Testis (tissue), 2 donors: ENCODE results near the gene DNAJB2.

Experiments
- CTCF ChIP-seq, 3 experiments: fragments of 450-650 bp in 2 of 3; fragments of 200-600 bp in 1 of 3; sonication (generic) in 1 of 3; IDR thresholded peaks; one replicate each; pipeline ENCODE4 v1.5.1; 2016 to 2019; ENCODE audit warnings: antibody characterized with exemption in 3 of 3, mild to moderate bottlenecking in 2 of 3, moderate library complexity in 1 of 3
- POLR2A ChIP-seq: fragments of 450-650 bp; IDR thresholded peaks from one replicate; pipeline ENCODE4 v1.6.1; 2017; ENCODE audit warnings: antibody characterized with exemption, mild to moderate bottlenecking, moderate library complexity

GRCh38 chr2:219308142-219309101 lies 29.3 kb downstream of the DNAJB2 start:
- TF ChIP-seq POLR2A (no peak), CTCF (IDR thresholded peaks at IDR 0.05) (no peak)
